Activated CD4-positive, alpha-beta T cell treated with anti-CD3 and anti-CD28 coated beads, Interleukin-2, amount 10 ng/mL, durations not matched to agents 24 days and 14 days (primary cell): ENCODE measurements around the gene EXOC4. TPM values are rescaled to one million over a fixed set of nuclear protein-coding genes. Genes with fewer than 3 reads are reported as not detected.

ENCODE experiments used
- DNase-seq: peaks from one replicate; pipeline ENCODE4 v3.0.0; 2022
- H3K27ac Mint-ChIP-seq: one replicate; pipeline ENCODE4 v1.8.0; 2022; ENCODE audit warnings: mild to moderate bottlenecking, mixed read lengths
- H3K27me3 Mint-ChIP-seq: one replicate; pipeline ENCODE4 v1.8.0; 2022; ENCODE audit warnings: mixed read lengths
- H3K36me3 Mint-ChIP-seq: one replicate; pipeline ENCODE4 v1.8.0; 2022; ENCODE audit warnings: low read depth, mild to moderate bottlenecking, mixed read lengths
- H3K4me1 Mint-ChIP-seq: one replicate; pipeline ENCODE4 v1.8.0; 2021; ENCODE audit warnings: mixed read lengths
- H3K4me3 Mint-ChIP-seq: one replicate; pipeline ENCODE4 v1.8.0; 2022; ENCODE audit warnings: mild to moderate bottlenecking, moderate library complexity, mixed read lengths
- H3K9me3 Mint-ChIP-seq: one replicate; pipeline ENCODE4 v1.8.0; 2021; ENCODE audit warnings: mixed read lengths
- intact Hi-C: fragments of 100-400 bp; cut with micrococcal nuclease; formaldehyde crosslinking; loops from one replicate; pipeline ENCODE4 v1.15.1; 2023
- total RNA-seq: library from RNA; stranded (reverse); gene quantifications from 2 replicates; pipeline ENCODE4 v1.2.3, GENCODE V29; 2022

Gene EXOC4
- total RNA-seq, 1 donor from 2014 or later = 53.0 TPM

DNA sequence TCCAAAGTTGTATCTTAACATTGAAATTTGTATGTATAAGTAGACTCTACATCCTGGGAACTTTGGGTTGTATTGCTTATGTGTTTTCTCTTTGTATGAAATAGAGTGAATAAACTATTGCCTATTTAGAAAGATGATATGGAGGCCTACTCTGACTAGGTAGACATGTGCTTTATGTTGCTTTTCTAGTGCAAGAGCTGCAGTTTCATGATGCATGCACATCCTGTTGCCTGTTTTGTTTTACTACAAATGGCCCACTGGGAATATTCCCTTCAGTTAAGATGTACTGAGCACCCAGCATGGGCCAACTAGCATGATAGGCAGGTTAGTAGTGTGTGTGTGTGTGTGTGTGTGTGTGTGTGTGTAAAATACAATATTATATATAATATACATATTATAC, 592.1 kb downstream of the EXOC4 start:
- no peak for DNase-seq
- Mint-ChIP-seq H3K36me3 (no peaks in the 10 kb centered on the region), H3K4me1 (no peaks in the 10 kb centered on the region), H3K27me3 (no peaks in the 10 kb centered on the region), H3K4me3 (no peak overlapping the region), H3K27ac (no peak overlapping the region), H3K9me3 (peaks cover 3% of the 10 kb centered on the region)
- intact Hi-C loops = no loop called here

GRCh38 chr7:133846203-133846945, 593.5 kb downstream of the EXOC4 start:
- Mint-ChIP-seq H3K4me1 (no peaks in the 10 kb centered on the region), H3K36me3 (no peaks in the 10 kb centered on the region), H3K27me3 (no peaks in the 10 kb centered on the region), H3K9me3 (no peaks in the 10 kb centered on the region), H3K27ac (no peak overlapping the region), H3K4me3 (no peak overlapping the region)
- DNase-seq = no peak
- intact Hi-C loops = no loop called here

DNA sequence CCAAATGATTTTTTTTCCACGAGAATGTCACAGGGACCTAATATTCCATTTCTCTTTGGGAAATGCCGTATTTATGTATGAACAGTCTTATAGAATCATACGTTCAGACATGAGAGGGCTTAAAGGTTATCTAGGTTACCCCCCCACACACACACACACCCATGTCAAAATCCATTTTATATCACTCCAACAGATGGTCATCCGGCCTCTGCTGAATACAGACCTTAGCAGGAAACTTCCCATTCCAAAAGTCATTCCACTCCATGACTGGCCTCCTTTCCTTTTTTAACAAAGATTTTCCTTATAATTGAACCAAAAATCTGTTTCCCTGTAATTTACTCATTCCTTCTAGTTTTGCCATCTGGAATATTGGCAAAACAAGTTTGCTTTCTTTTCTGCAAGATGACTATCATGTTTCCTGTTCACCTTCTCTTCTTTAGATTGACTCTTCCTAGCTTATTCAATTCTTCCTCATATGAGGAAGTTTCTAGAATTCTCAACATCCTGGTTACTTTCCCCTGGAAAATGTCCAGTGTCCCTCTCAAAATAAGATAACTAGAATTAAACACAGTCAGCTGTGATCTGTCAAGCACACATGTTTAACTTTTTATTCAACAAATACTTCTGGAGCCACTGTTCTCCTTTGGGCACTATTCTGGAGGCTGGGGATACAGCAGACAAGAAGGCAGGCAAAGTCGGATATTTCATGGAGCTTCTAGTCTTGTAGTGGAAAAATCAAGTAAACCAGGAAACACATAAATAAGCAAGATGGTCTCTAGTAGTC, 597.8 kb downstream of the EXOC4 start:
- Mint-ChIP-seq H3K27me3 (no peaks in the 10 kb centered on the region), H3K4me1 (no peaks in the 10 kb centered on the region), H3K27ac (no peak overlapping the region), H3K4me3 (no peak overlapping the region), H3K9me3 (no peaks in the 10 kb centered on the region), H3K36me3 (no peaks in the 10 kb centered on the region)
- DNase-seq = no peak
- intact Hi-C loops = no loop called here

GRCh38 chr7:133851411-133851810, 598.5 kb downstream of the EXOC4 start:
- H3K4me3 Mint-ChIP-seq = no peak overlapping the region
- H3K9me3 Mint-ChIP-seq = no peaks in the 10 kb centered on the region
- intact Hi-C loops = no loop called here
- no peaks in the 10 kb centered on the region for H3K4me1 Mint-ChIP-seq
- H3K27ac Mint-ChIP-seq = no peak overlapping the region
- no peak for DNase-seq
- no peaks in the 10 kb centered on the region for H3K36me3 Mint-ChIP-seq
- no peaks in the 10 kb centered on the region for H3K27me3 Mint-ChIP-seq

DNA sequence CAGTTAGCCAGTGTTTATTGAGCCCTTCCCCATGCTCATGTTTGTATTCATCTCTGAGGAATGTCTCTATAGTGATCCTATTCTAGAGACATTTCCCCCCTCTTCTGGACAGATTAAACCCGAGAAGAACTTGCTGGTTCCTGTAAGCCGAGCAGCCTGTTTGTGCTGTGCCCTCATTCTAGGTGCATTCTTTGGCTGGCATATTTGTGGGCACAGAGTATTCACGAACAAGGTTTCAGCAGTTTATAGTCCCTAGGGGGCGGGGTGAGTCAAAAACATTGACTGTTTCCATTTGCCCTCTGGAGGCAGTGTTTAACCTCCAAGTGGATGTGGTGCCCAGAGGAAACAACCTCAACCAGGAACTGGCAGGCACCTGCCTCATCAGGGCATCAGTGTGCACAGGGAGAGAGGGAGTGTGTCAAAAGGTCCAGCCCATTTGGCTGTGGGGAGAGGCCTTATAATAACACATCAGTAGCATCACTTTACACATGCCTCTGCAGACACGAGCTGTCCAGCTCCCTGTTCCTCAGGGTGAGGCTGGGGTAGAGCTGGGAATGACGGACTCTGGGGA, 600.9 kb downstream of the EXOC4 start:
- Mint-ChIP-seq H3K27me3 (no peaks in the 10 kb centered on the region), H3K4me1 (no peaks in the 10 kb centered on the region), H3K9me3 (no peaks in the 10 kb centered on the region), H3K4me3 (no peak overlapping the region), H3K27ac (no peak overlapping the region), H3K36me3 (no peaks in the 10 kb centered on the region)
- peak; percentile 62 for DNase-seq
- intact Hi-C loops = no loop called here

- no peak overlapping the region for H3K4me3 Mint-ChIP-seq
- no peaks in the 10 kb centered on the region for H3K27me3 Mint-ChIP-seq
- no peak for DNase-seq
- intact Hi-C loops = no loop called here
- no peaks in the 10 kb centered on the region for H3K4me1 Mint-ChIP-seq
- no peaks in the 10 kb centered on the region for H3K36me3 Mint-ChIP-seq
- H3K27ac Mint-ChIP-seq = no peak overlapping the region
- H3K9me3 Mint-ChIP-seq = no peaks in the 10 kb centered on the region
Observed at GRCh38 chr7:133854739-133855138, 601.9 kb downstream of the EXOC4 start.

- Mint-ChIP-seq H3K9me3 (no peaks in the 10 kb centered on the region), H3K4me1 (no peaks in the 10 kb centered on the region), H3K27me3 (no peaks in the 10 kb centered on the region), H3K36me3 (no peaks in the 10 kb centered on the region), H3K4me3 (no peak overlapping the region), H3K27ac (no peak overlapping the region)
- intact Hi-C loops = no loop called here
- no peak for DNase-seq
Observed at GRCh38 chr7:133857376-133858119, 604.7 kb downstream of the EXOC4 start.

DNA sequence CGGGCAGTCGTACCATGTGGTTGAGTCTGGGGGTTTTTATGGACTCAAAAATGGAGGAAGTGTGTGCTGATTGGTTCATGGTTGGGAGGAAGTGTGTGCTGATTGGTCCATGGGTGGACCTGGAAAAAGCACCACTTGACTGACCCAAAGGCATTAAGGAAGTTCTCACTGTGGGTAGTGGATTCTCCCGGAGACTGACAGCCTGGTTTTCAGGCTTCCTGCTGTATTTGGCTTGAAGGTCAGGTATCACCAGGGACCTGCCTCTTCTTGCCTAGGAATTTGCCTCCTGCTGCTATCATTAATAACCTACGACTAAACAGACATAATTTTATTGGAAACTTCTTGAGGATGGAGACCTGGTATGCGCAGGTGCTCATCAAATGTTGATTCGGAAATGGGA, 605.4 kb downstream of the EXOC4 start:
- Mint-ChIP-seq H3K4me3 (no peak overlapping the region), H3K36me3 (no peaks in the 10 kb centered on the region), H3K27me3 (no peaks in the 10 kb centered on the region), H3K4me1 (no peaks in the 10 kb centered on the region), H3K9me3 (no peaks in the 10 kb centered on the region), H3K27ac (no peak overlapping the region)
- no peak for DNase-seq
- intact Hi-C loops = no loop called here

- no peak overlapping the region for H3K27ac Mint-ChIP-seq
- intact Hi-C loops = no loop called here
Observed at GRCh38 chr7:133859231-133859630, 606.4 kb downstream of the EXOC4 start.

GRCh38 chr7:133859871-133860450, 607.1 kb downstream of the EXOC4 start:
- no peak overlapping the region for H3K27ac Mint-ChIP-seq
- H3K27me3 Mint-ChIP-seq = no peaks in the 10 kb centered on the region
- H3K9me3 Mint-ChIP-seq = no peaks in the 10 kb centered on the region
- intact Hi-C loops = no loop called here
- no peaks in the 10 kb centered on the region for H3K36me3 Mint-ChIP-seq
- no peaks in the 10 kb centered on the region for H3K4me1 Mint-ChIP-seq
- DNase-seq = no peak
- no peak overlapping the region for H3K4me3 Mint-ChIP-seq

More at GRCh38 chr7:133859231-133859630, 606.4 kb downstream of the EXOC4 start:
- Mint-ChIP-seq H3K36me3 (no peaks in the 10 kb centered on the region), H3K4me1 (no peaks in the 10 kb centered on the region), H3K9me3 (no peaks in the 10 kb centered on the region), H3K4me3 (no peak overlapping the region), H3K27me3 (no peaks in the 10 kb centered on the region)
- no peak for DNase-seq

DNA sequence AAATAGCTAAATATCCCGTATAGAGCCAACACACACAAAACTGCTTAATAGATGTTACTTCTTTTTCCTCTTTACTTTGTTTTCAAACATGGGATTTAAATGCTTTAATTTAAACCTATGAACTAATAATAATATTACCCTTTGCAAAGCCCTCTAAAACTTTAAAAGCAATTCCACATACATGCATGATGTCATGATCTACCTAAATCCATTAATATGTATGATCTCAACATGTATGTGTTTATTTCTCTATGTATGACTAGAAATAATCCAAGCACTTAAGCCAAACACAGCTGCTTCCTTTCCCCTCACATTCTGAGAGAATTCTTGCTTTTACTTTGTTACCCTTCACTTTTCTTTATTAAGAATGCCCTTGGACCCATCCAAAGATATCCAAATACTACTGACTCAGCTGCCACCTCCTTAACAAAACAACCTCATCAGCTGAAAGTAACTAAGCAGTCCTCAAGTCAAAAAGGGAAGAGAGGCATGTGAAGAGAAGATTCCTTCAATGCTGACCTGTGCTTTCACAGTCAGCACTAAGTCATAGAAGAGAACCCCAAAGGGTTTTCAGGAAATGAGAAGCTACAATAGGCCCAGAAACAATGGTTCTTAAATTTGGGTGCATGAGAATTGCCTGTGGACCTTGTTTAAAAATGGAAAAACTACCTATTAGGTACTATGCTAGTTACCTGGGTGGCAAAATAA, 607.9 kb downstream of the EXOC4 start:
- Mint-ChIP-seq H3K4me3 (no peak overlapping the region), H3K27ac (no peak overlapping the region), H3K9me3 (no peaks in the 10 kb centered on the region), H3K4me1 (no peaks in the 10 kb centered on the region), H3K36me3 (no peaks in the 10 kb centered on the region), H3K27me3 (no peaks in the 10 kb centered on the region)
- intact Hi-C loops = no loop called here
- no peak for DNase-seq

DNA sequence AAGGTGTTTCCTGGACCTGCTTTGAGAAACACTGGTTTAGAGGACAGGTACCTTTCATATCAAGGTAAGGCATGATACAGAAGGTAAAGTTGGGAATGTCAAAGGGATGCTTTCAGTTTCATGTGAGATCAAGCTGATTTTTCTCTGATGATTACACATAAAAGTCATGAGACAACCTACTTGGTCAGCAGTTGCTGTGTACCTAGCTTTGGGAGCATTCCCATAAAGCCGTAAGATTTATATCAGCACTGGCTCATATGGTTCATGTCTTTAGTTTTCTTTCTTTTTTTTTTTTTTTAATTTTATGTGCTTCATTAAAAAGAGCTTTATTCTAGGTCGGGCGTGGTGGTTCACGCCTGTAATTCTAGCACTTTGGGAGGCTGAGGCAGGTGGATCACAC, 609.0 kb downstream of the EXOC4 start:
- no peaks in the 10 kb centered on the region for H3K27me3 Mint-ChIP-seq
- intact Hi-C loops = no loop called here
- H3K36me3 Mint-ChIP-seq = no peaks in the 10 kb centered on the region
- no peaks in the 10 kb centered on the region for H3K4me1 Mint-ChIP-seq
- no peak overlapping the region for H3K27ac Mint-ChIP-seq
- no peak overlapping the region for H3K4me3 Mint-ChIP-seq
- no peaks in the 10 kb centered on the region for H3K9me3 Mint-ChIP-seq
- DNase-seq = no peak

- no peaks in the 10 kb centered on the region for H3K9me3 Mint-ChIP-seq
- intact Hi-C loops = no loop called here
- H3K27me3 Mint-ChIP-seq = no peaks in the 10 kb centered on the region
- no peak for DNase-seq
- H3K36me3 Mint-ChIP-seq = no peaks in the 10 kb centered on the region
- H3K27ac Mint-ChIP-seq = no peak overlapping the region
- H3K4me1 Mint-ChIP-seq = no peaks in the 10 kb centered on the region
- H3K4me3 Mint-ChIP-seq = no peak overlapping the region
Observed at GRCh38 chr7:133863362-133864061, 610.6 kb downstream of the EXOC4 start.
